Activated CD4-positive, alpha-beta memory T cell treated with anti-CD3 and anti-CD28 coated beads, Interleukin-2, amount 10 ng/mL, durations not matched to agents 7 days and 5 days (primary cell): ENCODE data around the gene SPECC1L. TPM values are rescaled to one million over a fixed set of nuclear protein-coding genes. Genes with fewer than 3 reads are reported as not detected.
"Not testable (repeated sequence)": the region's sequence is repeated elsewhere in the genome, so short reads cannot be mapped to it uniquely, and the experiment has no call there.

ENCODE experiments used
- CTCF ChIA-PET: fragments of 350-600 bp; sonication (Branson Sonifier 250); formaldehyde crosslinking; loops from one replicate; lab custom pipeline; 2021; ENCODE audit warnings: antibody characterized with exemption, inconsistent platforms; lab: Charles Lee
- POLR2A ChIA-PET: fragments of 350-600 bp; sonication (Branson Sonifier 250); formaldehyde crosslinking; loops from one replicate; lab custom pipeline; 2021; ENCODE audit warnings: antibody characterized with exemption; lab: Charles Lee
- DNase-seq: peaks from one replicate; pipeline ENCODE4 v3.0.0-alpha.2; 2020
- H3K27ac Mint-ChIP-seq: one replicate; pipeline ENCODE4 v1.8.0; 2021; ENCODE audit warnings: mild to moderate bottlenecking, mixed read lengths
- H3K27me3 Mint-ChIP-seq: one replicate; pipeline ENCODE4 v1.8.0; 2021; ENCODE audit warnings: mixed read lengths
- H3K36me3 Mint-ChIP-seq: one replicate; pipeline ENCODE4 v1.8.0; 2021; ENCODE audit warnings: low read depth, mixed read lengths
- H3K4me1 Mint-ChIP-seq: one replicate; pipeline ENCODE4 v1.8.0; 2021; ENCODE audit warnings: mixed read lengths
- H3K4me3 Mint-ChIP-seq: one replicate; pipeline ENCODE4 v1.8.0; 2021; ENCODE audit warnings: mild to moderate bottlenecking, mixed read lengths
- H3K9me3 Mint-ChIP-seq: one replicate; pipeline ENCODE4 v1.8.0; 2021; ENCODE audit warnings: mixed read lengths
- total RNA-seq, 2 experiments: library from RNA; stranded (reverse); gene quantifications; one replicate each; pipeline ENCODE4 v1.2.3, GENCODE V29; 2021

The SPECC1L gene
- total RNA-seq, 2 experiments from 2014 or later = 33.2 to 37.9 TPM

- POLR2A ChIA-PET, H3K4me1 Mint-ChIP-seq, CTCF ChIA-PET, H3K27me3 Mint-ChIP-seq, DNase-seq, H3K9me3 Mint-ChIP-seq, H3K27ac Mint-ChIP-seq, H3K36me3 Mint-ChIP-seq, H3K4me3 Mint-ChIP-seq: not testable (repeated sequence)
These were observed 19.3 kb upstream of the SPECC1L start for GRCh38 chr22:24251286-24251685.

- H3K36me3 Mint-ChIP-seq, CTCF ChIA-PET, H3K9me3 Mint-ChIP-seq, POLR2A ChIA-PET, H3K27ac Mint-ChIP-seq, H3K4me3 Mint-ChIP-seq, DNase-seq, H3K4me1 Mint-ChIP-seq, H3K27me3 Mint-ChIP-seq: not testable (repeated sequence)
These were observed 17.5 kb upstream of the SPECC1L start for GRCh38 chr22:24253126-24253525.

- POLR2A ChIA-PET, H3K36me3 Mint-ChIP-seq, H3K4me3 Mint-ChIP-seq, H3K4me1 Mint-ChIP-seq, H3K27ac Mint-ChIP-seq, CTCF ChIA-PET, DNase-seq, H3K27me3 Mint-ChIP-seq, H3K9me3 Mint-ChIP-seq: not testable (repeated sequence)
These were observed 14.5 kb upstream of the SPECC1L start for GRCh38 chr22:24256136-24256535.

GRCh38 chr22:24256736-24257135 is 13.9 kb upstream of the SPECC1L start:
- H3K27me3 Mint-ChIP-seq, POLR2A ChIA-PET, H3K9me3 Mint-ChIP-seq, CTCF ChIA-PET, DNase-seq, H3K27ac Mint-ChIP-seq, H3K4me3 Mint-ChIP-seq, H3K36me3 Mint-ChIP-seq, H3K4me1 Mint-ChIP-seq: not testable (repeated sequence)

- peak; percentile 78 for DNase-seq
- H3K9me3 Mint-ChIP-seq, H3K36me3 Mint-ChIP-seq, H3K4me3 Mint-ChIP-seq, H3K4me1 Mint-ChIP-seq, CTCF ChIA-PET, H3K27me3 Mint-ChIP-seq, POLR2A ChIA-PET: not testable (repeated sequence)
- peak overlapping the region; percentile 56 for H3K27ac Mint-ChIP-seq
These were observed 11.2 kb upstream of the SPECC1L start for GRCh38 chr22:24259459-24259858.

GRCh38 chr22:24262185-24262749 is 8.4 kb upstream of the SPECC1L start:
- H3K4me1 Mint-ChIP-seq, POLR2A ChIA-PET, H3K36me3 Mint-ChIP-seq, CTCF ChIA-PET, DNase-seq, H3K27ac Mint-ChIP-seq, H3K9me3 Mint-ChIP-seq, H3K27me3 Mint-ChIP-seq, H3K4me3 Mint-ChIP-seq: not testable (repeated sequence)

GRCh38 chr22:24263479-24263878 is 7.2 kb upstream of the SPECC1L start:
- H3K4me3 Mint-ChIP-seq, H3K9me3 Mint-ChIP-seq, CTCF ChIA-PET: not testable (repeated sequence)

GRCh38 chr22:24264329-24264896 is 6.2 kb upstream of the SPECC1L start:
- DNase-seq, H3K36me3 Mint-ChIP-seq, POLR2A ChIA-PET, H3K4me3 Mint-ChIP-seq, H3K4me1 Mint-ChIP-seq, H3K27ac Mint-ChIP-seq, H3K27me3 Mint-ChIP-seq, CTCF ChIA-PET, H3K9me3 Mint-ChIP-seq: not testable (repeated sequence)

More at GRCh38 chr22:24263479-24263878, 7.2 kb upstream of the SPECC1L start:
- H3K27ac Mint-ChIP-seq, POLR2A ChIA-PET, H3K27me3 Mint-ChIP-seq, H3K36me3 Mint-ChIP-seq, DNase-seq, H3K4me1 Mint-ChIP-seq: not testable (repeated sequence)

- Mint-ChIP-seq H3K27ac (no peak overlapping the region), H3K9me3 (no peaks in the 10 kb centered on the region), H3K36me3 (no peaks in the 10 kb centered on the region), H3K4me1 (peaks cover 9% of the 10 kb centered on the region), H3K4me3 (no peak overlapping the region), H3K27me3 (no peaks in the 10 kb centered on the region)
- CTCF ChIA-PET = interaction anchor here (0.7 kb wide), 1 partner anchor 76 kb away, joined by 3 read pairs; no protein-coding TSS in a partner anchor
- POLR2A ChIA-PET = no interaction called here
- no peak for DNase-seq
These were observed 4.9 kb upstream of the SPECC1L start for GRCh38 chr22:24265734-24266133.

- H3K27ac Mint-ChIP-seq, H3K36me3 Mint-ChIP-seq, CTCF ChIA-PET, H3K4me3 Mint-ChIP-seq, POLR2A ChIA-PET, H3K27me3 Mint-ChIP-seq, DNase-seq, H3K9me3 Mint-ChIP-seq: not testable (repeated sequence)
- H3K4me1 Mint-ChIP-seq = peaks cover 10% of the 10 kb centered on the region
These were observed 4.1 kb upstream of the SPECC1L start for GRCh38 chr22:24266495-24266894.

- Mint-ChIP-seq H3K36me3 (peaks cover 8% of the 10 kb centered on the region), H3K4me1 (peaks cover 36% of the 10 kb centered on the region), H3K27ac (peak overlapping the region; percentile 64), H3K4me3 (peak overlapping the region; percentile 74), H3K27me3 (no peaks in the 10 kb centered on the region), H3K9me3 (no peaks in the 10 kb centered on the region)
- ChIA-PET POLR2A (interaction anchor here (1.0 to 2.9 kb wide), 9 partner anchors 14 to 359 kb away, joined by 3 to 13 read pairs (median 3); partner anchors contain the start of genes ADORA2A and GUCD1), CTCF (interaction anchor here (1.6 kb wide), 1 partner anchor 14 kb away, joined by 3 read pairs; no protein-coding TSS in a partner anchor)
- no peak for DNase-seq
These were observed 789 bp downstream of the SPECC1L start for GRCh38 chr22:24271386-24271854.

GRCh38 chr22:24273031-24273430 is 2.4 kb downstream of the SPECC1L start:
- peaks cover 36% of the 10 kb centered on the region for H3K4me1 Mint-ChIP-seq
- not testable (repeated sequence) for H3K9me3 Mint-ChIP-seq, H3K27me3 Mint-ChIP-seq, DNase-seq, H3K27ac Mint-ChIP-seq, H3K4me3 Mint-ChIP-seq
- CTCF ChIA-PET = interaction anchor here (1.6 kb wide), 1 partner anchor 12 kb away, joined by 3 read pairs; no protein-coding TSS in a partner anchor
- POLR2A ChIA-PET = interaction anchor here (2.9 kb wide), 1 partner anchor 74 kb away, joined by 11 read pairs; no protein-coding TSS in a partner anchor
- H3K36me3 Mint-ChIP-seq = peaks cover 12% of the 10 kb centered on the region

- H3K4me1 Mint-ChIP-seq = peaks cover 39% of the 10 kb centered on the region
- POLR2A ChIA-PET, H3K27me3 Mint-ChIP-seq, CTCF ChIA-PET, DNase-seq, H3K4me3 Mint-ChIP-seq, H3K27ac Mint-ChIP-seq, H3K9me3 Mint-ChIP-seq: not testable (repeated sequence)
- H3K36me3 Mint-ChIP-seq = peaks cover 12% of the 10 kb centered on the region
These were observed 3.3 kb downstream of the SPECC1L start for GRCh38 chr22:24273906-24274305.
